Endothelial cell (in vitro differentiated cells): ENCODE results near the gene SAMD9L. TPM values are rescaled to one million over a fixed set of nuclear protein-coding genes. Genes with fewer than 3 reads are reported as not detected.

Experiments used
- DNase-seq: peaks from one replicate; pipeline ENCODE4 v3.0.0; 2021; ENCODE audit warnings: low spot score
- H3K27ac Mint-ChIP-seq: one replicate; pipeline ENCODE4 v1.8.0; 2021; ENCODE audit warnings: mixed read lengths, inconsistent platforms; ENCODE audit not compliant: unreplicated experiment
- H3K27me3 Mint-ChIP-seq: one replicate; pipeline ENCODE4 v1.8.0; 2021; ENCODE audit warnings: mild to moderate bottlenecking, moderate library complexity, mixed read lengths, inconsistent platforms; ENCODE audit not compliant: unreplicated experiment
- H3K36me3 Mint-ChIP-seq: one replicate; pipeline ENCODE4 v1.8.0; 2021; ENCODE audit warnings: mild to moderate bottlenecking, low read depth, mixed read lengths, inconsistent platforms; ENCODE audit not compliant: unreplicated experiment
- H3K4me1 Mint-ChIP-seq: one replicate; pipeline ENCODE4 v1.8.0; 2021; ENCODE audit warnings: mild to moderate bottlenecking, mixed read lengths, inconsistent platforms; ENCODE audit not compliant: unreplicated experiment
- H3K4me3 Mint-ChIP-seq: one replicate; pipeline ENCODE4 v1.8.0; 2021; ENCODE audit warnings: mild to moderate bottlenecking, mixed read lengths, inconsistent platforms; ENCODE audit not compliant: unreplicated experiment
- H3K9me3 Mint-ChIP-seq: one replicate; pipeline ENCODE4 v1.8.0; 2021; ENCODE audit warnings: mixed read lengths, inconsistent platforms; ENCODE audit not compliant: unreplicated experiment
- CTCF ChIP-seq: fragments of 200-600 bp; sonication (generic); IDR thresholded peaks from one replicate; pipeline ENCODE4 v1.5.0; 2021; ENCODE audit warnings: antibody characterized with exemption; ENCODE audit not compliant: unreplicated experiment
- total RNA-seq: library from RNA; stranded (reverse); fragmentation: NEBNext Ultra II Directional; extraction: Animal tissue kit (Norgen Biotek cat#: 25700); gene quantifications from one replicate; pipeline ENCODE4 v1.2.1, GENCODE V29; 2021; ENCODE audit not compliant: unreplicated experiment

The SAMD9L gene
- total RNA-seq, 1 donor from 2014 or later, result 0.10 TPM

- Mint-ChIP-seq H3K36me3 (no peaks in the 10 kb centered on the region), H3K9me3 (no peaks in the 10 kb centered on the region), H3K27ac (no peak overlapping the region), H3K27me3 (no peaks in the 10 kb centered on the region), H3K4me3 (no peak overlapping the region), H3K4me1 (no peaks in the 10 kb centered on the region)
- no peak for TF ChIP-seq CTCF
- DNase-seq, result no peak
Observed at GRCh38 chr7:93179173-93179572, 31.0 kb upstream of the SAMD9L start.

- no peaks in the 10 kb centered on the region for H3K27me3 Mint-ChIP-seq
- no peak for TF ChIP-seq CTCF
- no peak for DNase-seq
- H3K9me3 Mint-ChIP-seq, result no peaks in the 10 kb centered on the region
- no peak overlapping the region for H3K4me3 Mint-ChIP-seq
- H3K4me1 Mint-ChIP-seq, result no peaks in the 10 kb centered on the region
- no peak overlapping the region for H3K27ac Mint-ChIP-seq
- no peaks in the 10 kb centered on the region for H3K36me3 Mint-ChIP-seq
Observed at GRCh38 chr7:93178213-93178612, 30.0 kb upstream of the SAMD9L start.

GRCh38 chr7:93176992-93177580, 28.9 kb upstream of the SAMD9L start:
- no peaks in the 10 kb centered on the region for H3K36me3 Mint-ChIP-seq
- H3K4me1 Mint-ChIP-seq, result no peaks in the 10 kb centered on the region
- no peak for TF ChIP-seq CTCF
- no peak overlapping the region for H3K4me3 Mint-ChIP-seq
- H3K27ac Mint-ChIP-seq, result no peak overlapping the region
- no peak for DNase-seq
- H3K9me3 Mint-ChIP-seq, result no peaks in the 10 kb centered on the region
- H3K27me3 Mint-ChIP-seq, result no peaks in the 10 kb centered on the region

GRCh38 chr7:93175219-93175618, 27.0 kb upstream of the SAMD9L start:
- no peaks in the 10 kb centered on the region for H3K27me3 Mint-ChIP-seq
- no peaks in the 10 kb centered on the region for H3K4me1 Mint-ChIP-seq
- peaks cover 5% of the 10 kb centered on the region for H3K36me3 Mint-ChIP-seq
- H3K27ac Mint-ChIP-seq, result no peak overlapping the region
- no peak for TF ChIP-seq CTCF
- DNase-seq, result no peak
- H3K4me3 Mint-ChIP-seq, result no peak overlapping the region
- no peaks in the 10 kb centered on the region for H3K9me3 Mint-ChIP-seq

- Mint-ChIP-seq H3K27ac (no peak overlapping the region), H3K4me1 (no peaks in the 10 kb centered on the region), H3K4me3 (no peak overlapping the region), H3K9me3 (no peaks in the 10 kb centered on the region), H3K27me3 (no peaks in the 10 kb centered on the region), H3K36me3 (peaks cover 5% of the 10 kb centered on the region)
- DNase-seq, result no peak
- no peak for TF ChIP-seq CTCF
Observed at GRCh38 chr7:93172683-93173082, 24.5 kb upstream of the SAMD9L start.
